Panc1 (cell line): ENCODE results near the gene MAST4. TPM values are rescaled to one million over a fixed set of nuclear protein-coding genes. Genes with fewer than 3 reads are reported as not detected.

Experiments
- ATAC-seq: fragments of 200-7000 bp; cut with Tn5 transposase; 2 replicates; pipeline ENCODE4 v1.9.1; 2020; ENCODE audit warnings: mild to moderate bottlenecking, moderate library complexity
- BruUV-seq: library from RNA; stranded (reverse); fragments of 400-500 nt; replicated peaks from 2 replicates; lab custom pipeline; 2021; lab: Mats Ljungman, UMichigan
- CTCF ChIA-PET: fragments of 300-600 bp; sonication (Branson Sonifier 250); formaldehyde crosslinking; loops from one replicate; lab custom pipeline; 2022; ENCODE audit warnings: antibody characterized with exemption; lab: Charles Lee
- POLR2A ChIA-PET: fragments of 300-600 bp; sonication (Branson Sonifier 250); formaldehyde crosslinking; loops from one replicate; lab custom pipeline; 2022; ENCODE audit warnings: antibody characterized with exemption; lab: Charles Lee
- DNase-seq: peaks from one replicate; pipeline ENCODE4 v3.0.0-alpha.2; 2010; ENCODE audit warnings: low read depth, low spot score
- H3K27ac ChIP-seq: 2 replicates; pipeline ENCODE4 v1.5.1; 2011; ENCODE audit warnings: mild to moderate bottlenecking, low read length, inconsistent platforms
- H3K27me3 ChIP-seq: fragments of 200-500 bp; sonication (Bioruptor generic); 2 replicates; pipeline ENCODE4 v1.6.0; 2014; ENCODE audit warnings: low read length, inconsistent platforms; ENCODE audit not compliant: control insufficient read depth, insufficient read depth
- H3K36me3 ChIP-seq: fragments of 200-500 bp; sonication (Bioruptor generic); 2 replicates; pipeline ENCODE4 v1.5.1; 2014; ENCODE audit warnings: inconsistent platforms, mild to moderate bottlenecking, low read length, moderate library complexity; ENCODE audit not compliant: control insufficient read depth, insufficient read depth
- H3K4me1 ChIP-seq: 2 replicates; pipeline ENCODE4 v1.5.1; 2011; ENCODE audit warnings: inconsistent platforms, mild to moderate bottlenecking, low read length, moderate library complexity; ENCODE audit not compliant: control insufficient read depth, insufficient read depth
- H3K4me3 ChIP-seq, 2 experiments: 2 replicates each; pipeline ENCODE4 v1.5.1; 2011 to 2012; ENCODE audit warnings: low read depth in 2 of 2, low read length in 2 of 2, mild to moderate bottlenecking in 2 of 2, inconsistent platforms in 1 of 2, moderate library complexity in 1 of 2
- H3K9me3 ChIP-seq: fragments of 200-500 bp; sonication (Bioruptor generic); 2 replicates; pipeline ENCODE4 v1.5.1; 2014; ENCODE audit warnings: low read depth, mild to moderate bottlenecking, inconsistent platforms, low read length, moderate library complexity; ENCODE audit not compliant: control insufficient read depth, insufficient read depth
- CTCF ChIP-seq: fragments of 450-650 bp; IDR thresholded peaks from 2 replicates; pipeline ENCODE4 v1.5.1; 2017; ENCODE audit warnings: mild to moderate bottlenecking
- POLR2AphosphoS5 ChIP-seq: IDR thresholded peaks from 2 replicates; pipeline ENCODE4 v1.6.1; 2012; ENCODE audit warnings: mild to moderate bottlenecking, low read depth, low read length, moderate library complexity
- SIN3A ChIP-seq: IDR thresholded peaks from 2 replicates; pipeline ENCODE4 v1.6.1; 2012; ENCODE audit warnings: low read depth, mild to moderate bottlenecking, low read length, moderate library complexity, borderline replicate concordance; ENCODE audit not compliant: insufficient read depth
- TCF7L2 ChIP-seq: IDR thresholded peaks from 2 replicates; pipeline ENCODE4 v1.6.1; 2011; ENCODE audit warnings: mild to moderate bottlenecking, low read depth, low read length, inconsistent platforms
- in situ Hi-C: cut with HindIII; loops from 2 replicates; pipeline ENCODE4 v1.10.0; 2016; ENCODE audit warnings: low sequenced_read_pairs, low pct_unique_long_range_greater_than_20kb
- intact Hi-C: fragments of 100-400 bp; cut with micrococcal nuclease; formaldehyde crosslinking; loops from one replicate; pipeline ENCODE4 v1.10.0; 2022; ENCODE audit not compliant: unreplicated experiment
- total RNA-seq: library from RNA; stranded (reverse); gene quantifications from one replicate; pipeline ENCODE4 v1.2.1, GENCODE V29; 2021; ENCODE audit not compliant: unreplicated experiment
- TF ChIP-seq, protein P1 (sequence below), 2 experiments: IDR thresholded peaks; 2 replicates each; pipeline ENCODE4 v1.6.1; 2011 to 2012; ENCODE audit warnings: low read depth in 2 of 2, control low read depth in 1 of 2, low read length in 1 of 2, mild to moderate bottlenecking in 1 of 2, moderate library complexity in 1 of 2; ENCODE audit not compliant: insufficient read depth in 1 of 2

The MAST4 gene
- total RNA-seq, 1 experiment from 2014 or later = 1.8 TPM

- H3K36me3 ChIP-seq = no peaks in the 10 kb centered on the region
- ChIA-PET POLR2A (no interaction called here), CTCF (interaction anchor here (0.6 kb wide), 1 partner anchor 160 kb away, joined by 3 read pairs; no protein-coding TSS in a partner anchor)
- no peak overlapping the region for H3K4me3 ChIP-seq
- H3K27me3 ChIP-seq = peaks cover 15% of the 10 kb centered on the region
- intact Hi-C loops = loop anchor here (10.0 kb wide), 1 partner anchor 265 kb away; no protein-coding TSS in a partner anchor
- in situ Hi-C loops = no loop called here
- DNase-seq (no peak), ATAC-seq (no peak)
- no TSS peak for BruUV-seq
- H3K4me1 ChIP-seq = no peaks in the 10 kb centered on the region
- H3K9me3 ChIP-seq = no peaks in the 10 kb centered on the region
- TF ChIP-seq POLR2AphosphoS5 (no peak), TCF7L2 (no peak), CTCF (no peak), SIN3A (no peak)
- TF ChIP-seq, protein P1, sequence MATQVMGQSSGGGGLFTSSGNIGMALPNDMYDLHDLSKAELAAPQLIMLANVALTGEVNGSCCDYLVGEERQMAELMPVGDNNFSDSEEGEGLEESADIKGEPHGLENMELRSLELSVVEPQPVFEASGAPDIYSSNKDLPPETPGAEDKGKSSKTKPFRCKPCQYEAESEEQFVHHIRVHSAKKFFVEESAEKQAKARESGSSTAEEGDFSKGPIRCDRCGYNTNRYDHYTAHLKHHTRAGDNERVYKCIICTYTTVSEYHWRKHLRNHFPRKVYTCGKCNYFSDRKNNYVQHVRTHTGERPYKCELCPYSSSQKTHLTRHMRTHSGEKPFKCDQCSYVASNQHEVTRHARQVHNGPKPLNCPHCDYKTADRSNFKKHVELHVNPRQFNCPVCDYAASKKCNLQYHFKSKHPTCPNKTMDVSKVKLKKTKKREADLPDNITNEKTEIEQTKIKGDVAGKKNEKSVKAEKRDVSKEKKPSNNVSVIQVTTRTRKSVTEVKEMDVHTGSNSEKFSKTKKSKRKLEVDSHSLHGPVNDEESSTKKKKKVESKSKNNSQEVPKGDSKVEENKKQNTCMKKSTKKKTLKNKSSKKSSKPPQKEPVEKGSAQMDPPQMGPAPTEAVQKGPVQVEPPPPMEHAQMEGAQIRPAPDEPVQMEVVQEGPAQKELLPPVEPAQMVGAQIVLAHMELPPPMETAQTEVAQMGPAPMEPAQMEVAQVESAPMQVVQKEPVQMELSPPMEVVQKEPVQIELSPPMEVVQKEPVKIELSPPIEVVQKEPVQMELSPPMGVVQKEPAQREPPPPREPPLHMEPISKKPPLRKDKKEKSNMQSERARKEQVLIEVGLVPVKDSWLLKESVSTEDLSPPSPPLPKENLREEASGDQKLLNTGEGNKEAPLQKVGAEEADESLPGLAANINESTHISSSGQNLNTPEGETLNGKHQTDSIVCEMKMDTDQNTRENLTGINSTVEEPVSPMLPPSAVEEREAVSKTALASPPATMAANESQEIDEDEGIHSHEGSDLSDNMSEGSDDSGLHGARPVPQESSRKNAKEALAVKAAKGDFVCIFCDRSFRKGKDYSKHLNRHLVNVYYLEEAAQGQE (IDR thresholded peaks at IDR 0.05; ENCODE audit: insufficient read depth in 1 of 2, low read depth in 2 of 2, low read length in 1 of 2) = no peak
- H3K27ac ChIP-seq = no peak overlapping the region
Observed at GRCh38 chr5:67149057-67149950, 553.1 kb downstream of the MAST4 start.

- BruUV-seq = no TSS peak
- Histone ChIP-seq H3K36me3 (no peaks in the 10 kb centered on the region), H3K27me3 (peaks cover 15% of the 10 kb centered on the region), H3K27ac (no peak overlapping the region), H3K4me3 (no peak overlapping the region), H3K9me3 (no peaks in the 10 kb centered on the region), H3K4me1 (no peaks in the 10 kb centered on the region)
- TF ChIP-seq, protein P1 (IDR thresholded peaks at IDR 0.05; ENCODE audit: insufficient read depth in 1 of 2, low read depth in 2 of 2, low read length in 1 of 2) = no peak
- TF ChIP-seq TCF7L2 (no peak), POLR2AphosphoS5 (no peak), SIN3A (no peak), CTCF (peak; percentile 56; the same call in 1 of the 2 replicates)
- in situ Hi-C loops = no loop called here
- POLR2A ChIA-PET = no interaction called here
- no peak for ATAC-seq
- intact Hi-C loops = loop anchor here (1.0 to 10.0 kb wide), 3 partner anchors 162 to 335 kb away; no protein-coding TSS in a partner anchor
- CTCF ChIA-PET = interaction anchor here (0.6 kb wide), 1 partner anchor 161 kb away, joined by 3 read pairs; no protein-coding TSS in a partner anchor
- no peak for DNase-seq
Observed at GRCh38 chr5:67149951-67150523, 553.8 kb downstream of the MAST4 start.
